LHCN-M2 (cell line): ENCODE data around the gene GRK6. TPM values are rescaled to one million over a fixed set of nuclear protein-coding genes. Genes with fewer than 3 reads are reported as not detected.

Experiments used
- DNase-seq: peaks from one replicate; pipeline ENCODE4 v3.0.0-alpha.2; 2012; ENCODE audit warnings: low read depth
- total RNA-seq: library from RNA; depleted of rRNA; stranded (reverse); fragments of >200 nt; gene quantifications from 2 replicates; pipeline ENCODE4 v1.2.3, GENCODE V29; 2014

Gene GRK6
- total RNA-seq, 1 experiment from 2014 or later = 23.8 TPM

DNA sequence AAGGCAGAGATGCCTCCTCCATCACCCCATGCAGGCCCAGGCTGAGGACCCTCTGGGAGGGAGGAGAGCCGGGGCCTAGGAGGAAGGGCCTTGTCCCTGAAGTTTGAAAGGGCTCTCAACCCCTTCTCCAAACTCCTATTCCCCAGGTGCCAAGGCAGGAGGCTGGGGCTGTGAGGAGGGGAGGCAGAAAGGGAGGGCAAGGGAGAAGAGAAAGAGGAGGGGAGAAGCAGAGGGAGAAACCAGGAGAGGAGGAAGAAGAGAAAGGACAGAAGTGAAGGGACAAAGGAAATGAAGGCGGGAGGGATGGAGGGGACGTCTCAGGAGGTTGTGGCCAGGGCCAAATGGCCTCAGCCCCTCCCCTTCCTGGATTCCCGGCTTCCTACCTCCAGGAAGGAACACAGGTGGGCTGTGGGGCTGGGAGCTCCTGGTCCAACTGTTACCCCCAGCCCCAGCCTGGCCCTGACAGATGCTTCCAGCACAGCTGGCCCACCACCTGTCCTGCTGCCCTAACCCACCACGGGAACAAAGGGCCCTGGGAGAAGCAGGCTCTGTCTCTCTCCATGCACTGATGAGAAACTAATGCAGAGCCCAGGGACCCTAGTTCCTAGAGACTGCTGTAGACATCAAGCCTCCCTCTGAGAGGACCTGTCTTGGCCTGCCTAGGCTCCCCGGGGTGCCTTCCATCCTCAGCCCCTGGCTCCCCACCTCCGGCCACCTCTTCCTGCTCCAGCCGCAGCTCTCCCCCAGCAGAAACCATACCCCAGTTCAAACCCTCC is 43.5 kb downstream of the GRK6 start:
- no peak for DNase-seq

DNA sequence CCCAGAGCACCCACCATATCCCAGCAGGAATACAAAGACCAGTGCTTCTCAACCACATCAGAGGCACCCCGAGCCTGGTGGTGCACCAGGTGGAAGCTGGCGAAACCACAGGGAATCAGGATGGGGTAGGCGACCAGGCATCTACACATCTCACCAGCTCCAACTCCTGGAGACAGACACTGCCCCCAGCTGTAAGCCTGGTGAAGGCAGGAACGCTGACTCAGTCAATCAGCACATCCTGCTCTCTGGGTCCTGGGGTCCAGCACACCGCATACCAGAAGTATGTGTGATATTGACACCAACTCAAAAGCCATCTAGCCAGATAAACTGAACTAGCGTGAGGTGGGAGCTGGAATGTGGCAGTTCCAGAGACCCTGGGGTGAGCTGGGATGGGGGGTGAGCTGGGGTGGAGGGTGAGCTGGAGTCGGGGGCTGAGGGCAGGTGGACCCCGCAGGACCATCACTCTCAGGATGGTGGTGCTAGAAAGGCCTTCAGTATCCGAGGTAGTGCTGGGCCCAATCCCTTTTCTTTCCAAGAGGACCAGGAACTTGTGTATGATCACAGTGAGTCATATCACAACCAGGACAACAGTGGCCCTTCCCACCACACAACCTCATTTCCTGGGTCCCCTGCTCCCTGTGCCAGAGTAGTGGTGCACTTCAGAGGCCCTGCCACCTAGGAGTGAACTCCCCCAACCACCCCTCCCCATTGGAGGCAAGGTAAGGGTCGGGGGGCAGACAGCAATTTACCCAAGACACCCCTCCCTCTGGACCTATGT is 44.5 kb downstream of the GRK6 start:
- no peak for DNase-seq

DNA sequence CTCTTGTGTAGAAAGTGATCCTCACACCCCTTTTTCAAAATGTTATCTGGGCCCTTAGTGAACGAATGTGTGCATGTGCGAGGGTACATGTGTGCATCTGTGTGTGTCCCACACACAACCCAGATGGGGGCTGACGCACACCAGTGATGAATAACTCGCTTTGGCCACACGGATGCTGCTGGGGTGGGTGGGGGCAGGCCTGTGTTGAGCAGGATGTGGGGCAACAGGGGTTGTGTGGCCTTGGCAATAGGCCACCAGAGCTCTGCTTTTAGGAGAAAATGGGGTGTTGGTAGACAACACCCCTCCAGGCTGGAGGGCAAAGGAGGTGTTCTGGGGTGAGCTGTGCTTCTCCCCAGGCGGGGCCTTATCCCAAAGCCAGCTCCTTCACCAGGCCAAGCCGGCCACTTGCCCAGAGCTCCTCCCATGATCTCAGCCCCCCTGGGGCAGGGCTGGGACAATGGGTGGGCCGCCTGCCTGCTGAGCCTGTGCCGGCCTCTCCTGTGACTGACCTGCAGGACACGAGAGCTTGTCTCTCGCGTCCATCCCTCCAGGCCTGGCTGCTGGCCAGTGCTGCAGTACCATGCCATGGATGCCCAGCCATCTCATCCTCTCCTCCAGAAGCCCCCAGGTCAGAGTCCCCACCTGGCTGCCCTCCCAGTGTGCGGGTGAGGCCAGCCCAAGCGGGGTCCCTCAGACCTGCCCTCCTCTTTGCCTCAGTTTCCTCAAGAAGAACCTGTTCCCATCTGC is 45.3 kb downstream of the GRK6 start:
- DNase-seq = no peak

DNA sequence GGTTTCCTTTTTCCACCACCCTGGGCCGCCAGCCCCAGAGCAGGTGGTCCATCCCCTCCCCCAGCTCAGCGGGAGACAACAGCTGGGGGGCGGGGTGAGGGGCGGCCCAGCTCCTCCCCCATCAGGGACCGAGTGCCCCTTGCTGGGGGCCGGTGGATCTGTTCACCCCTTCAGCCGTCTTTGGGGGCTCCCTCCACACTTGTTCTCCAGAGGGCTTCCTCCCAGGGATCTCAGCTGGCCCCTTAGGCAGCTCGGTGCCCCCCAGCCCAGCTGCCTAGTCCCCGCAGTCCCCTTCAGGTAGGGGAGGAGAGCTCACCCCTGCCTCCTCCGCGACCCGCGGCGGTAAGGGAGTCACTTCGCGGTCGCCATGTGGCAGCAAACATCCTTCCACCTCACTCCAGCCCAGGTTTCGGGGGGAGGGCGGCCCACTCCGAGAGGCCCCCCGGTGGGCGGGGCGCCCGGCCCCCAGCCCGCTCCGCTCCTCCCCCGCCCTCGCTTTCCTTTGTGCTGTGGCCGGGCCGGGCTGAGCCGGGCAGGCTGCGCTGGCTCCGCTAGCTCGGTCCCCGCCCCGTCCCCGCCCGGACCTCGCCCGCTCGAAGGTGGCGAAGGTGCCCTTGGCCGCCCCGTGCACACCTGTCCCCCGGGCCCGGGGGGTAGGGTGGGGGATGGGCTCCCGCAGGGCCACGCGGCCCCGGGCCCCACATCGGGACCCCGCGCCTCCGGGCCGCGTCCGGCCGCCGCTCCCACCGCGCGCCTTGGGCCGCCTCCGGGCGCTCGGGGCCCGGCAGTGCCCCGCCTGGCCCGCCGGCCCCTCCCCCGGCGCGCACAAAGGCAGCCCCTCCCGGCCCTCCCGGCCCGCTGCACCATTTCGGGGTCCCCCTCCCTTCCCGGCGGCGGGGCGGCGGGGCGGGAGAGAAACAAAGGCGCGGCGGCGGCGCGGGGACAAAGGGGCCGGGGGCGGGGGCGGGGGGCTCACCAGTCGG is 46.3 kb downstream of the GRK6 start:
- no peak for DNase-seq

DNA sequence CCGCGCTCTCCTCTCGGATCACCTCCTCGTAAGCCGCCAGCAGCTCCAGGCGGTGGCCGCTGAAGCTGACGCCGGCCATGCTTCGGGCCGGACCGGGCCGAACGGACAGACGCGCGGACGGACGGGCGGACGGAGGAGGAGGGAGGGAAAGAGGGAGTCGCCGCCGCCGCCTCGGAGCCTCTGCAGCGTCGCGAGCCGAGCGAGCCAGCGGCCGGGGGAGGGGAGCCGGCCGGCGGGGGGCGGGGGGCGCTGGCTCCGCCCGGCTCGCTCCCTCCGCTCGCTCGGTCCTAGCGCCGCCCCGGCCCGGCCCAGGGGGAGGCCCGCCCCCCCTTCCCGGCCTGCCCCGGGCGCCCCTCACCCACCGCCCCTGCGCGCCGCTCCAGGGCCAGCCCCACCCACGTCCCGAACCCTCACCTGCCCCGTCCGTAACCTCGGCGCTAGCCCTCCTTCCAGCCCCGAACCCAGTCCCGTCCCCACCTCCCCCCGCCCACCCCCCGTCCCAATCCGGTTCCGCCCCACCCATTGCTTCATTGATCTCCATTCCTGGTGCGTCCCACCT is 47.0 kb downstream of the GRK6 start, which contains the start of gene DBN1:
DBN1 (minus strand) TSS at position 192 of the 559 bp plus-strand sequence; CDS start at position 79, 113 bp downstream.
- peak; percentile 58 for DNase-seq

DNA sequence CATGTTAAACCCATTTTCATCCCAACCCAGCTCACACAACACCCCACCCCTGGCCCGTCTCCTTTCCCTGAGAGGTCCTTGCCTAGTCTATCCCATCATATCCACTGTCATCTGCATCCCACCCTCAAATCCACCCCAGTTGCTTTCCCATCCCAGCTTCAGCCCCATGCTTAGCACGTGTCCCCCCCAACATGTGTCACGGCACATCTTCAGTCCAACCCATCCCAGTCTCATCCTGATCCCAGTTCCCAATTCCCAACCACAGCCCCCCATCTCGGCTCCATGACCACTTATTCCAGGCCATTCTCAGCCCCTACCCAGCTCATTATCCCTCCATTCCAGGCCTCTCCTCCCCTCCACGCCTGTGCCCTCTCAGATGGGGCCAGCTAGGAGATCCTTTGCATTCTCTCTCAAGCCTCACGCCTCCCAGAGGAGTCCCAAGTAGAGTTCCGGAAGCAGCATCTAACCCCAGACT is 47.6 kb downstream of the GRK6 start:
- no peak for DNase-seq

DNA sequence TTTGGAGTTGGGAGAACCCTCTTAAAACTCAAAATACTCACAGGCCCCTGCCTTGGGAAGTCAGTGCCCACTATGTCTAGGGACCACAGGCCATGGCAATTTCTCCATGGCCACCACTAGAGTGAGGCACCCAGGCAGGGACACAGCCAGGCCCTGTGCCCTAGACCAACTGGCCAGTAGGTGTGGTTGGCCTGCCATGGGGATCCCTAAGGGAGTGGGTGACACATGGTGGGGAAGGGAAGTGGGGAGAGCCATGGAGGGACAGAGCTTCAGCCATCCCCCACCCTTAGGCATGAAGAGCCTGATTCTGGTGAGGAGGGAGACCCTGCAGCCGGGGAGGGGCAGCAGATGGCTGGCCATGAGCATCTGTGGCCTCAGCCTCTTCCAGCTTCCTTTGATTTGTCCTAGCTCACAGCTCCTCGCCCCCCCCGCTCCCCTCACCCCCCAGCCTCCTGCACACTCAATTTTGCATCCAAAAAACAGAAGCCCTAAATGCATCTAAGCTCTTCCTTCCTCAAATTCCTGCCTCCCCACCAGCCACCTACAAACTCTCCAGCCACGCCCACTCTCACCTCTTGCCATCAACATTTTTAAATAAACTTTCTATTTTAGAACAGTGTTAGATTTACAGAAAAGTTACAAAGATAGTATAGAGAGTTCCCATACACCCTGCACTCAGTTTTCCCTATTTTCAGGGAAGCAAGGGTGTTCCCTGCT is 48.5 kb downstream of the GRK6 start:
- DNase-seq = no peak

DNA sequence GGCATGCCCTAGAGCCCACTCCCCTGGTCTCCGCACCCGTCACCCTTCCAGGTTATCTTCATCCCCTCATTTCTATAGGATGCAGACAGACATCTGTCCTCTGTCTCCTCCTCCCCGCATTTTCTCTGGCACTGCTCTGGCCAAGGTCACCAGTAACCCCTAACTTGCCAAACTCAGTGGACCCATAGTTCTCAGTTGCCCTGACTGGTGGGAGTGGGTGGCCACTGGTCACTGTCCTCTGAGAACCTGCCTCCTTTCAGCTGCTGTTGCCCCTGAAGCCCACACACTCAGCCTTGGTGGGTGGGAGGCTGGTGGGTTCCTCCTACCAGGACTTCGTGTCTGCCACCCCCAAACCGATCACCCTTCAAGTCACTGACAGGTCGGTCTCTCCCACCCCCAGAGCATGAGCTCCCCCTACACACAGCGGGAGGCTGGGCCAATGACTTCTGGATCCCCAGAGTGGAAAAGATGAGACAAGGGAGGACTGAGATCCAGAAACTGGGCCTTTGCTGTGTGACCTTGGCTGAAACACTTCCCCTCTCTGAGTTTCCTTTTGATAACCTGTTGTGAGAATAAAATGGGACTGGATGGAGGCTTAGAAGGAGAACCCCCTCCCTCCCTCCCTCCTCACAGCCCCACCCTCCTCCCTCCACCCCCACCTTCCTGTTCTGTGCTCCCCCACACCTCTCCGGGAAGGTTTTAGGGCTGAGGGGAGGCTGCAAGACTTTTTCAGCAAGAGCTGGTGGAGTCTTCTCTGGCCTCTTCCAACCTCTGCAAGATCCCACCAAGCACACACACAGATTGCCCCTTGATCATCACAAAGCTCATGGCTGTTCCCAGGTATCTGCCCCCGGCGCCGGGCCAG is 49.3 kb downstream of the GRK6 start:
- DNase-seq = no peak

DNA sequence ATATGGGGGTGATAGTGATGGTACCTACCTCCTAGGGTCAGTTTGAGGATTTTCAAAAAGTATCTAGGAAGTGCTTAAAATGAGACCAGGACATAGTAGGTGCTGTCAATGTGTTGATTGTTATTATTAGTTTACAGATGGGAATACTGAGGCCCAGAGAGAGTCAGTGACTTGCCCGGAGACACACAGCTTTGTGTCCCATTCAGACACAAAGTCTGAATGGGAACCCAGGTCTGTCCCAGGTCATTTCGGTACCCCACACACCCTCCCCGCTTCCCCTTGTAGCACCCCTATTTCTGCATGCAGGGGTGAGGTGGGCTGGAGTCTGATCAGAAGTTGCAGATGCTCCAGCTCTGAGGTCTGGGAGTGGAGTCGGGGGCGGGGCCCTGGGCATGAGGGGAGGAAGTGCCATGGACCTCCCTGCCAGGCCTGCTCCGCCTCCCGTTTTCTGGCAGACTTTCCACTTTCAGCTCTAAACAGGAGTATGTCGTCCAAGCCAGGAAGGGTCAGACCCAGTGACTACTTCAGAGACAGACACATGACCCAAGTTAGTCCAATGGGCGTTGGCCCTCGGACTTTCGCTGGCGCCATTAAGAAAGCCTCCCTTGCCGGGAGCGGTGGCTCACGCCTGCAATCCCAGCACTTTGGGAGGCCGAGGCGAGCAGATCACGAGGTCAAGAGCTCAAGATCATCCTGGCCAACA is 50.2 kb downstream of the GRK6 start:
- no peak for DNase-seq

DNA sequence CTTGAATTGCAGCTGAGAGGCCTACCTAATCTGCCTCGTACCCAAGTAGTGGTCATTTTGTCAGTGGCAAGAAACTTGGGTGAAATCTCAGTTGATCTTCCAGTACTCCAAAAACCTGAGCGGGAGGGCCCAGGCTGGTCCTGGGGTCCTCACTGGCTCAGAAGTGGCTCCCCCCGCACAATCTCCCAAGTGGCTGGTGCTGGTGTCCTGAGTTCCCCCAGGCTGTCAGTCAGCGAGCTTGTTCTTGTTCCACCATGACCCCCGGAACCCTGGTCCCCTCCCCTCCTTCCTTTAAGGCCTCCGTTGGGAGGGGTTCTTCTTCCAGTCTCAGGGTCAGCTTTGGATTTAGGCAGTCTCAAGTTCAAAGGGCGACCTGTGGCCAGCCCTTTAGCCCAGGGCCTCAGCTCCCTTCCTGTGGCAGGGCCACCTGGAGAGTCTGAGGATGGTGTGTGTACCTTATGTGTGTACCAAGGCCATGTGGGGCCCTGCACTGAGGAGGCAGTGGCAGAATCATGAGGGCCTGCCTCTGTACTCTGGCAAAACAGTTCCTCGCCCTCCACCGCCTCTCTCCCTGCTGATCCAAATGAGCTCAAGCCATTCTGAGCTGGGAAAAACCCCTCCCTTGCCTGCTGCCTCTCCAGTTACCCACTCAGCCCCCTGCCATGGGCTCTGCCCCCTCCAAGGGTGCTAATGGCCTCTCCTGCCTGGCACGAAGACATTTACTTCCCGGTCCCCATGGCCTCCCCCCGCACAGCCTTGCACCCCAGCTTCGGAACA is 51.4 kb downstream of the GRK6 start:
- no peak for DNase-seq

DNA sequence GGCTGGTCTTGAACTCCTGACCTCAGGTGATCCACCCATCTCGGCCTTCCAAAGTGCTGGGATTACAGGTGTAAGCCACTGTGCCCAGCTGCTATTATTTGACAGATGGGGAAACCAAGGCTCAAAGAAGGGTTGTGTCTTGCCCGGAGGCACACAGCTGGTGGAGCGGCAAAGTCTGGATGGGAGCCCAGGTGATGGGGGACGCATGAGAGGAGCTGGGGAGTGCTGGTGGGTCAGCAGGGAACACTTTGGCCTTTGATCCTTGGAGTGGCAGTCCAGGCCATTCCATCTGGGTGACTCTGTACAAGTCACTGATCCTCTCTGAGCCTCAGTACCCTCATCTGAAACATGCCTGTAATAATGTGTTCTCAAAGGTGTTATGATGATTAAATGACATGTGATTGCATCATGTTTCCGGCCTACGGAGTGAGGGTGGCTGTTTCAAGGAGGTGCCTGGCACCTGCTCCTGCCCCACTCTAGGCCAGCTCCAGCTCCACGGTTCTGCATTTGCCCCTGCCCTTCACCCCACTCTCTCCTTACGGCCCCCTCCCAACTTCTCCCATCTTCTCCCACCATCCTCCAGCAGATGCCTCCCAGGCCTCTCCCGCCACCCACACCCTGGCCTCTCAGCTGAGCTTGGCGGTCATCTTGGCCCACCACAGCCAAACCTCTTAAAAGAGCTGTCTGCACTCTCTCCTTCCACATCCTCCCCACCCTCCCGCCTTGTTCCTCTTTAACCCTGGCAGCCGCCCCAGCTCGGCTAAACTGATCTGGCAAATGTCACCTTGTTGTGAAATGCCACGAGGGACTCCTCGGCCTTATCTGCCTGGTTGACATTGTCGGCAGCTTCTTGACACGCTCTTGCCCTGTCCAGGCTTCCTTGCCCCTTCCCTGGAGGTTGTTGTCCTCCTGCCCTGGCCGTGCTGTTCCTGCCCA is 52.5 kb downstream of the GRK6 start:
- DNase-seq = no peak

DNA sequence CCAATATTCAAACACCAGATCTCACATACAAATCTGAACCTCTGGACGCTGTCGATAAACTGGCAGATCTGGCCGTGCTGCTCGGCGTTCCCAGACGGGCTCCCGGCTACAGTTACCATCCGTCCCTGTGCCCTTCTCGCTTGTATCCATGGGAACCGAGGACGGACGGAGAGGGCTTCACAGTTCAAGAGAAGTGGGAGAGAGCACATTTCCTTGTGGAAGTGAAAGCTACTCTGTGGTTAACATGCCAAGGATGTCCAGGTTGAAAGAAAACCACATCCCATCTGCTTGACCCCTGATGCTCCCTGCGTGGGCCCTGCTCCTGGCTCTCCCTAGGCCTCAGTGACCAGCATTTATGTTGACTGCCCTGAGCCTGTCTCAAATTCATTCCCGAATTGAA is 53.3 kb downstream of the GRK6 start:
- peak; percentile 72 for DNase-seq

DNA sequence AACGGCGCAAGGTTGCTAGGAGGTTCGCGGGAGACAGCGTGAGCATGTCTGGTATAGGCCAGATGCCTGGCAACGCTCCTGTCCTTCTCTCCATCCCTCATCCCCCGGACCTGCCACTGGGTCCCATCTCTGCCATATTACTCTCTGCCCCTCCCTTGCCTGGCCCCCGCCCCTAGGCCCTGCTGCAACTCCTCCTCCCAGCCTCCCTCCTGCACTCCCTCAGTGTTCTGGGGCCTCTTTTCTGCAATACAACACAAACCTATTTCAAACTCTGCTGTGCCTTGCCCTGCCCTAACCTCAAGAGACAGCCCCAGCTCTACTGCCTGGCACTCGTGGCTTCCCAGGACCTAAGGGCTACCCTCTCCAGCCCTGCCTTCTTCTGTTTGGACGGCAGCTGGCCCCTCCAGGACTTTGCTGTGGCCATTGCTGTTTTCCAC is 55.9 kb downstream of the GRK6 start:
- DNase-seq = no peak

DNA sequence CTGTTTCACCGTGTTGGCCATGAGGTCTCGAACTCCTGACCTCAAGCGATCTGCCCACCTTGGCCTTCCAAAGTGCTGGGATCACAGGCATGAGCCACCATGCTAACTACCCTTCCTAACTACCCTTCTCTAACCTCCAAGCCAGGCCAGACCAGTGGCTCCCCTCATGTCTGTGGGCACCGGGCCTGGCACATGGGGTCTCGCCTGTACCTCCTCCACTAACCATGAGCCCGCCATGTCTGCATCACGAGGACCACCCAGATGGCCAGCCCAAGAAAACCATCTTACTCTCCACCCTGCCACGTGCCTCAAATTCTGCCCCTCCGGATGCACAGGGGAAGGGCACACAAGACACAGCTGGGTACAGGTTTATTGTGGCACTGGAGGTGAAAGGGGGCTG is 56.6 kb downstream of the GRK6 start:
- no peak for DNase-seq

DNA sequence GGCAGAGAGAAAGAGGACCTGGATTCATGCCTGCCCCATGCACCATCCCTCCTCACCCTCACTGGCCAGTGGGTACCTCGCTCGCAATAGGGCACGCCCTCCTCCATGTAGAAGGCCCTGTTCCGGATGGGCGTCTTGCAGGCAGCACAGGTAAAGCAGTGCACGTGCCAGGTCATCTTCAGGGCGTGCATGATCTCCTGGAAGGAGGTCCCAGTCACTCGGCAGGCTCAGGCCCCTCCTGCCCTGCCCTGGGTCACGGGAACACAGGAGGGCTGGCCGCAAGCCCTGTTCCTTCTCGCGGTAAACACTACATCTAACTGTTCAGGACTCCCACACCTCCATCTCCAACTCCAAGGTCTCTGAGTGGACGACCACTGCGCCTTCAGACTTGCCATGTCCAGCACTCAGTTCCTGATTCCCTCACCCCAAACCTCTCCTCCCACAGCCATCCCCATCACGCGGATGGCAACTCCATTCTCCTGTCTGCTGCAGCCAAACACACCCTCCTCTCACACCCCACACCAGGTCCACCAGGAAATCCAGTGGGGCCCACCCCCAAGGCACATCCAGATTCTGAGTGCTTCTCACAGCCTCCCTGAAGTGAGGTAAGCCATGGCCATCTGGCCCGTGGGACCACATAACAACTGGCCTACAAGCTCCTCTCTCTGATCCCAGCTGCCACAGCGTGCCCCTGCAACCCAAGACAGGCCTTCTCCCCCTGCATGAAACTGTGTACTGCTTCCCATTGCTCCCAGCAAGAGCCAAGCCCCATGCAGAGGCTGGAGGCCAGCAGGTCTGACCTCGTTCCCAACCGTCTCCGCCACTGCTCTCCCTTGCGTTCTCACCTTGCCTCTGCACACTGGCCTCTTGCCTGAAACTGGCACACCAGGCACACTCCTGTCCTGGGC is 57.8 kb downstream of the GRK6 start:
- DNase-seq = no peak
